ENCODE data around the gene KLF6.

DNA sequence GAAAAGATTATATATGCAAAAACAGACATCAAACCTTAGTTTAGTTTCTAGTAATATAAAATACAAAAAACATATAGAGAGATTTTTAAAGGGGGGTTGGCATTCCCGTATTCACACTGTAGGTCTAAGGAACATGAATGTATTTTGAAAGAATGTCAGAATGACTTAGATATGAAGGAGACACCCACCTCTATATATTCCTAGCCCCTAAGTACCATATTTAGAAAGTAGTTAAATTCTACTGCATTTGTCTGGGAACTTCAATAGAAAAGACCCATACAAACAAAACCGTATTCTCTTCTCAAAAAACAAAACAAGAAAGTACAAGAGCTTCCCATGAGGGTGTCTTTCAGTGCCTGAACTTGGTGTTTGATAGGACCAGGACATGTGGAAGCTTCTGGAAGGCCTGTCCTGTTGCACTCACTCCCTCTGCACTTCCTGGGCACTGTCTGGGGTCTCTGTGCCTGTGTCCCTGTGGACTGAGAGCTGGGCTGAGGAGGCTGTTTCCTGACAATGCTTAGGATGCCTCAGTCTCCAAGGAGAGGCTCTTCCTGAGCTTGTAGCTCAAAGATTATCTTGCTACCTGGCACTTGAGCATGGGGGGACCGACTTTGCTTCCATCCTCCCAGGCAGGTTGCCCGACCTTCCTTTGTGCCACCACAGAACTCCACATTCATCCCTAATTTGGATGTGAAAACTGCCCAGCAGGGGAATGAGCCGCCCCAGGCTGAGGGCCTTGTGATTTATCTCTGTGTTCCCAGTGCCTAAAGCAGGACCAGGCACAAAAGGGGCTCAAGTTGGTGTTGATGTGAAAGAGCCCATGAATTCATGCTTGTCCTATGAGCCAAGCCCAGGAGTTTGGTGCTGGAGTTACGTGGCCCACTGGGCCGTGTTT lies 44.4 kb upstream of the KLF6 start:
- TF ChIP-seq, protein P1, sequence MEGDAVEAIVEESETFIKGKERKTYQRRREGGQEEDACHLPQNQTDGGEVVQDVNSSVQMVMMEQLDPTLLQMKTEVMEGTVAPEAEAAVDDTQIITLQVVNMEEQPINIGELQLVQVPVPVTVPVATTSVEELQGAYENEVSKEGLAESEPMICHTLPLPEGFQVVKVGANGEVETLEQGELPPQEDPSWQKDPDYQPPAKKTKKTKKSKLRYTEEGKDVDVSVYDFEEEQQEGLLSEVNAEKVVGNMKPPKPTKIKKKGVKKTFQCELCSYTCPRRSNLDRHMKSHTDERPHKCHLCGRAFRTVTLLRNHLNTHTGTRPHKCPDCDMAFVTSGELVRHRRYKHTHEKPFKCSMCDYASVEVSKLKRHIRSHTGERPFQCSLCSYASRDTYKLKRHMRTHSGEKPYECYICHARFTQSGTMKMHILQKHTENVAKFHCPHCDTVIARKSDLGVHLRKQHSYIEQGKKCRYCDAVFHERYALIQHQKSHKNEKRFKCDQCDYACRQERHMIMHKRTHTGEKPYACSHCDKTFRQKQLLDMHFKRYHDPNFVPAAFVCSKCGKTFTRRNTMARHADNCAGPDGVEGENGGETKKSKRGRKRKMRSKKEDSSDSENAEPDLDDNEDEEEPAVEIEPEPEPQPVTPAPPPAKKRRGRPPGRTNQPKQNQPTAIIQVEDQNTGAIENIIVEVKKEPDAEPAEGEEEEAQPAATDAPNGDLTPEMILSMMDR (conservative IDR thresholded peaks at IDR 0.05) = no peak
- no peak for TF ChIP-seq ZFX (IDR thresholded peaks at IDR 0.05)
